OCI-LY1 (cell line): Measurements from ENCODE around the gene PJA2.

Source experiments
- H2AFZ ChIP-seq: fragments of 200-600 bp; sonication (generic), shearing (Covaris generic); 2 replicates; pipeline ENCODE4 v1.6.0; 2014; ENCODE audit warnings: antibody characterized with exemption, mild to moderate bottlenecking, low read length
- H3F3A ChIP-seq: fragments of 200-600 bp; sonication (generic), shearing (Covaris generic); 2 replicates; pipeline ENCODE4 v1.6.0; 2014; ENCODE audit warnings: mild to moderate bottlenecking, antibody characterized with exemption, low read length, moderate library complexity; ENCODE audit not compliant: insufficient read depth
- H3K27ac ChIP-seq: fragments of 200-600 bp; sonication (generic); 2 replicates; pipeline ENCODE4 v1.5.1; 2014; ENCODE audit warnings: low read length, mixed run types, mild to moderate bottlenecking, low read depth; ENCODE audit not compliant: poor library complexity, severe bottlenecking
- H3K27me3 ChIP-seq: fragments of 200-600 bp; sonication (generic); 2 replicates; pipeline ENCODE4 v1.6.0; 2014; ENCODE audit warnings: antibody characterized with exemption, mild to moderate bottlenecking, low read length, moderate library complexity; ENCODE audit not compliant: insufficient read depth
- H3K36me3 ChIP-seq: fragments of 200-600 bp; sonication (generic); 2 replicates; pipeline ENCODE4 v1.6.1; 2014; ENCODE audit warnings: mild to moderate bottlenecking, antibody characterized with exemption, low read length, moderate library complexity, mixed read lengths; ENCODE audit not compliant: insufficient read depth
- H3K4me1 ChIP-seq: fragments of 200-600 bp; sonication (generic); 2 replicates; pipeline ENCODE4 v1.5.1; 2014; ENCODE audit warnings: mild to moderate bottlenecking, low read length, moderate library complexity; ENCODE audit not compliant: insufficient read depth, severe bottlenecking
- H3K4me2 ChIP-seq: fragments of 200-600 bp; sonication (generic), shearing (Covaris generic); 2 replicates; pipeline ENCODE4 v1.6.1; 2014; ENCODE audit warnings: low read length
- H3K4me3 ChIP-seq: fragments of 200-600 bp; sonication (generic); 2 replicates; pipeline ENCODE4 v1.5.1; 2014; ENCODE audit warnings: low read length, low read depth, mild to moderate bottlenecking, mixed read lengths; ENCODE audit not compliant: poor library complexity, severe bottlenecking
- H3K79me2 ChIP-seq: fragments of 200-600 bp; shearing (Covaris generic); 2 replicates; pipeline ENCODE4 v1.6.1; 2016; ENCODE audit warnings: mixed run types, low read length, mixed read lengths; ENCODE audit not compliant: insufficient read depth
- H3K9ac ChIP-seq: fragments of 200-600 bp; sonication (generic), shearing (Covaris generic); 2 replicates; pipeline ENCODE4 v1.6.1; 2014; ENCODE audit warnings: mild to moderate bottlenecking, low read length, mixed read lengths
- H3K9me2 ChIP-seq: fragments of 200-600 bp; sonication (generic), shearing (Covaris generic); 2 replicates; pipeline ENCODE4 v1.6.1; 2014; ENCODE audit warnings: low read depth, mild to moderate bottlenecking, low read length, mixed read lengths
- H3K9me3 ChIP-seq: fragments of 200-600 bp; shearing (Covaris generic); 2 replicates; pipeline ENCODE4 v1.6.1; 2014; ENCODE audit warnings: low read length, mixed read lengths
- H4K20me1 ChIP-seq: fragments of 200-600 bp; sonication (generic), shearing (Covaris generic); 2 replicates; pipeline ENCODE4 v1.6.0; 2016; ENCODE audit warnings: mild to moderate bottlenecking, low read length; ENCODE audit not compliant: insufficient read depth
- EZH2 ChIP-seq: fragments of 200-600 bp; sonication (generic), shearing (Covaris generic); IDR thresholded peaks from 2 replicates; pipeline ENCODE4 v1.8.0; 2017; ENCODE audit warnings: borderline replicate concordance, mixed run types, mild to moderate bottlenecking, antibody characterized with exemption, low read length, moderate library complexity, mixed read lengths
- TF ChIP-seq, protein P1 (sequence below): fragments of 200-600 bp; sonication (generic), shearing (Covaris generic); IDR thresholded peaks from 2 replicates; pipeline ENCODE4 v1.5.1; 2017; ENCODE audit warnings: mild to moderate bottlenecking, antibody characterized with exemption, low read length, moderate library complexity, mixed read lengths

Gene PJA2

GRCh38 chr5:109318455-109319108 lies 91.2 kb downstream of the PJA2 start:
- Histone ChIP-seq H3K27me3 (no peaks in the 10 kb centered on the region), H3K36me3 (no peaks in the 10 kb centered on the region), H4K20me1 (no peaks in the 10 kb centered on the region), H3F3A (no peaks in the 10 kb centered on the region), H3K79me2 (no peaks in the 10 kb centered on the region), H3K4me3 (no peak overlapping the region), H3K9me3 (no peaks in the 10 kb centered on the region), H3K4me2 (no peak overlapping the region), H3K9ac (no peak overlapping the region), H3K27ac (no peak overlapping the region), H3K9me2 (no peaks in the 10 kb centered on the region), H3K4me1 (no peaks in the 10 kb centered on the region), H2AFZ (no peak overlapping the region)
- TF ChIP-seq, protein P1, sequence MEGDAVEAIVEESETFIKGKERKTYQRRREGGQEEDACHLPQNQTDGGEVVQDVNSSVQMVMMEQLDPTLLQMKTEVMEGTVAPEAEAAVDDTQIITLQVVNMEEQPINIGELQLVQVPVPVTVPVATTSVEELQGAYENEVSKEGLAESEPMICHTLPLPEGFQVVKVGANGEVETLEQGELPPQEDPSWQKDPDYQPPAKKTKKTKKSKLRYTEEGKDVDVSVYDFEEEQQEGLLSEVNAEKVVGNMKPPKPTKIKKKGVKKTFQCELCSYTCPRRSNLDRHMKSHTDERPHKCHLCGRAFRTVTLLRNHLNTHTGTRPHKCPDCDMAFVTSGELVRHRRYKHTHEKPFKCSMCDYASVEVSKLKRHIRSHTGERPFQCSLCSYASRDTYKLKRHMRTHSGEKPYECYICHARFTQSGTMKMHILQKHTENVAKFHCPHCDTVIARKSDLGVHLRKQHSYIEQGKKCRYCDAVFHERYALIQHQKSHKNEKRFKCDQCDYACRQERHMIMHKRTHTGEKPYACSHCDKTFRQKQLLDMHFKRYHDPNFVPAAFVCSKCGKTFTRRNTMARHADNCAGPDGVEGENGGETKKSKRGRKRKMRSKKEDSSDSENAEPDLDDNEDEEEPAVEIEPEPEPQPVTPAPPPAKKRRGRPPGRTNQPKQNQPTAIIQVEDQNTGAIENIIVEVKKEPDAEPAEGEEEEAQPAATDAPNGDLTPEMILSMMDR = no peak
- no peak for TF ChIP-seq EZH2

- Histone ChIP-seq H3F3A (no peaks in the 10 kb centered on the region), H4K20me1 (no peaks in the 10 kb centered on the region), H3K9me3 (no peaks in the 10 kb centered on the region), H3K4me3 (no peak overlapping the region), H2AFZ (no peak overlapping the region), H3K9ac (no peak overlapping the region), H3K4me1 (no peaks in the 10 kb centered on the region), H3K4me2 (no peak overlapping the region), H3K9me2 (no peaks in the 10 kb centered on the region), H3K79me2 (no peaks in the 10 kb centered on the region), H3K36me3 (no peaks in the 10 kb centered on the region), H3K27ac (no peak overlapping the region), H3K27me3 (no peaks in the 10 kb centered on the region)
- no peak for TF ChIP-seq EZH2
- TF ChIP-seq, protein P1 = no peak
Observed at GRCh38 chr5:109316634-109317033, 93.1 kb downstream of the PJA2 start.

GRCh38 chr5:109315245-109315644 lies 94.5 kb downstream of the PJA2 start:
- Histone ChIP-seq H3K4me3 (no peak overlapping the region), H3K9ac (no peak overlapping the region), H3K9me3 (no peaks in the 10 kb centered on the region), H3K79me2 (no peaks in the 10 kb centered on the region), H4K20me1 (no peaks in the 10 kb centered on the region), H3K4me2 (no peak overlapping the region), H3K27me3 (no peaks in the 10 kb centered on the region), H3K4me1 (no peaks in the 10 kb centered on the region), H3K27ac (no peak overlapping the region), H3K36me3 (no peaks in the 10 kb centered on the region), H3K9me2 (no peaks in the 10 kb centered on the region), H3F3A (no peaks in the 10 kb centered on the region), H2AFZ (no peak overlapping the region)
- TF ChIP-seq, protein P1 = no peak
- TF ChIP-seq EZH2 = no peak
